Measurements from ENCODE around the gene PKP4.

DNA sequence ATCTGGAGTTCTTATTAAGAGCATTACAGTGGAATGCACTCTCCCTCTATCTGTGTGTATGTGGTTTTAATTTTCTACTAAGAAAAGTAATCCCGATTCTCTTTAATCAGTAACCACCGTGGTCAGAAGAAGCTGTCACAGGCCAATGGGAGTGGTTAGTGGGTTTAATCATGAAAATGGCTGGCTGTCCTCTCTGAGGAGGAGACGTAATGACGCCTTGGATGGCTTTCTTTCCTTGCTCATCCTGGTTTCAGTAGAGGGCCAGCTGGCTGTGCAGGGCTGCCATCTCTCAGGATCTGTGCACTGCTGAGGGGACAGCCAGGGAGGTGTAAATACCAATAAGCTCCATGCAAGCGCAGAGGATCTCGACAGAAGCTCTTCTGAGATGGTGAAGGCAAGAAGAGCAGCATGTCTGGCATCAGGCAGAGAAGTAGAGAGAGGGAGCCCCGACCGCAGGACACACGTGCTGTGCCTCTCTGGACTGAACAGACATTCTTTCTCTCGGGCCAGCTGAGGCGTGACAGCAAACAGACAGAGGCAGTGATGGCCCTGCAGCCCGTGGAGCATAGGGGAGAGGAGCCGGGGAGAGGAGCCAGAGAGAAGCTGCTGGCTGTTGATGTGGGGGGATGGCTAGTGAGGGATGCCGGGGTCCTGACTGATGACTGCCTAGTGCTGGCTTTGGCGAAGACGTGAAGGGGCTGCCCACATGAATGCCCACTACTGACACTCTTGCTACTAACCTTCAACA lies 273.3 kb downstream of the PKP4 start:
- TF ChIP-seq CTCF (IDR thresholded peaks at IDR 0.05): no peak
- no peak for TF ChIP-seq POLR2A (IDR thresholded peaks at IDR 0.05)
